ENCODE data around the gene ZNF207.

Gene ZNF207

DNA sequence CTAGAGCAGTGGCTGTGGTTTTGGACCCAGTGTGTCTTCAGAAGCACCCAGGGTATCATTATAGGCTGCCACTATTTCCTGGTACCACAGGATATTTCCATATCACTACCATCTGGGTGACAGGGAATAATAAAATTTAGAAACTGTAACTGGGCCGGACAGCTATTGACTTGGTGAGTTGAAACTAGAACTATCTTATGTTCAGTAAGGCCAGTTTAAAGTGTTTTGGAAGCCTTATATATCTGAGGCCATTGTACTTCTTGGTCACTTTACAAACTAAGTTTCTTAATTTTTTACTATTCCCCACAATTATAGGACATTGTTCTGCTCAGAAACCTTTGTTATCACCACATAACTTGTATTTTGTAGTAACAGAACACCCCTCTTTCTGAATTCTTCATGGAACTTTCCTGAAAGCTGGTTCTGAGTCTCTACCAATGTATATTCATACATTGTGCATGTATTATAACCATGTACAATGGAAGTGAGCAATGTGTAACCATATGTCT, 34.0 kb downstream of the ZNF207 start:
- Histone ChIP-seq H3F3A (ENCODE audit: insufficient read depth, low read length) (0 out of 2 replicates have a peak, but pooled peaks cover 3% of the 10 kb centered on the region), H3K4me1 (ENCODE audit: low read length) (no peaks in the 10 kb centered on the region), H3K79me2 (ENCODE audit: low read length) (no peaks in the 10 kb centered on the region), H2AFZ (ENCODE audit: low read length) (no peak overlapping the region), H3K9me3 (replicated peaks; ENCODE audit: insufficient read depth, low read length) (no peaks in the 10 kb centered on the region), H3K27ac (ENCODE audit: low read length) (no peak overlapping the region), H3K4me3 (ENCODE audit: low read length) (no peak overlapping the region), H3K27me3 (replicated peaks; ENCODE audit: insufficient read depth, low read length) (no peaks in the 10 kb centered on the region), H3K9me2 (replicated peaks; ENCODE audit: insufficient read depth, low read length) (no peaks in the 10 kb centered on the region), H3K4me2 (ENCODE audit: low read depth, low read length) (no peak overlapping the region), H3K9ac (ENCODE audit: low read length) (no peak overlapping the region), H3K36me3 (replicated peaks; ENCODE audit: insufficient read depth, low read length) (peaks cover 5% of the 10 kb centered on the region; the same call in 1 of the 2 replicates), H4K20me1 (ENCODE audit: insufficient read depth, low read length) (0 out of 2 replicates have a peak, but pooled peaks cover 4% of the 10 kb centered on the region)
- TF ChIP-seq EZH2 (optimal IDR thresholded peaks at IDR 0.05; ENCODE audit: low read depth, low read length) = no peak
- no peak for TF ChIP-seq EZH2phosphoT487 (IDR thresholded peaks at IDR 0.05; ENCODE audit: low read length)
- no peak for TF ChIP-seq CTCF (IDR thresholded peaks at IDR 0.05; ENCODE audit: low read length)
- no peak for DNase-seq

GRCh38 chr17:32385121-32385520, 35.2 kb downstream of the ZNF207 start:
- Histone ChIP-seq H2AFZ (ENCODE audit: low read length) (no peak overlapping the region), H3F3A (ENCODE audit: insufficient read depth, low read length) (0 out of 2 replicates have a peak, but pooled peaks cover 3% of the 10 kb centered on the region), H3K9me3 (replicated peaks; ENCODE audit: insufficient read depth, low read length) (no peaks in the 10 kb centered on the region), H3K79me2 (ENCODE audit: low read length) (no peaks in the 10 kb centered on the region), H3K36me3 (replicated peaks; ENCODE audit: insufficient read depth, low read length) (no peaks in the 10 kb centered on the region; the same call in 1 of the 2 replicates), H3K27ac (ENCODE audit: low read length) (no peak overlapping the region), H4K20me1 (ENCODE audit: insufficient read depth, low read length) (no peaks in the 10 kb centered on the region), H3K4me1 (ENCODE audit: low read length) (no peaks in the 10 kb centered on the region), H3K27me3 (replicated peaks; ENCODE audit: insufficient read depth, low read length) (no peaks in the 10 kb centered on the region), H3K4me3 (ENCODE audit: low read length) (no peak overlapping the region), H3K9ac (ENCODE audit: low read length) (no peak overlapping the region), H3K9me2 (replicated peaks; ENCODE audit: insufficient read depth, low read length) (no peaks in the 10 kb centered on the region), H3K4me2 (ENCODE audit: low read depth, low read length) (no peak overlapping the region)
- no peak for TF ChIP-seq EZH2phosphoT487 (IDR thresholded peaks at IDR 0.05; ENCODE audit: low read length)
- TF ChIP-seq EZH2 (optimal IDR thresholded peaks at IDR 0.05; ENCODE audit: low read depth, low read length) = no peak
- TF ChIP-seq CTCF (IDR thresholded peaks at IDR 0.05; ENCODE audit: low read length) = no peak
- DNase-seq = no peak

- no peak for DNase-seq
- H3K27me3 ChIP-seq (replicated peaks; ENCODE audit: insufficient read depth, low read length) = no peaks in the 10 kb centered on the region
- no peaks in the 10 kb centered on the region for H3K79me2 ChIP-seq (ENCODE audit: low read length)
- H3K4me1 ChIP-seq (ENCODE audit: low read length) = no peaks in the 10 kb centered on the region
- no peaks in the 10 kb centered on the region for H3K9me3 ChIP-seq (replicated peaks; ENCODE audit: insufficient read depth, low read length)
- no peaks in the 10 kb centered on the region for H3K9me2 ChIP-seq (replicated peaks; ENCODE audit: insufficient read depth, low read length)
- no peak overlapping the region for H3K27ac ChIP-seq (ENCODE audit: low read length)
- 0 out of 2 replicates have a peak, but pooled peaks cover 3% of the 10 kb centered on the region for H3F3A ChIP-seq (ENCODE audit: insufficient read depth, low read length)
- H3K4me3 ChIP-seq (ENCODE audit: low read length) = no peak overlapping the region
- TF ChIP-seq EZH2phosphoT487 (IDR thresholded peaks at IDR 0.05; ENCODE audit: low read length) (no peak), CTCF (IDR thresholded peaks at IDR 0.05; ENCODE audit: low read length) (no peak), EZH2 (optimal IDR thresholded peaks at IDR 0.05; ENCODE audit: low read depth, low read length) (no peak)
- H3K36me3 ChIP-seq (replicated peaks; ENCODE audit: insufficient read depth, low read length) = no peaks in the 10 kb centered on the region; the same call in 1 of the 2 replicates
- H2AFZ ChIP-seq (ENCODE audit: low read length) = no peak overlapping the region
- no peaks in the 10 kb centered on the region for H4K20me1 ChIP-seq (ENCODE audit: insufficient read depth, low read length)
- H3K4me2 ChIP-seq (ENCODE audit: low read depth, low read length) = no peak overlapping the region
- H3K9ac ChIP-seq (ENCODE audit: low read length) = no peak overlapping the region
Observed at GRCh38 chr17:32385971-32386370, 36.0 kb downstream of the ZNF207 start.

Data from MM.1S (cell line).